HG03280 (cell line): ENCODE measurements around the gene RCBTB1.
"Not testable (repeated sequence)": the region's sequence is repeated elsewhere in the genome, so short reads cannot be mapped to it uniquely, and the experiment has no call there.

Experiments
- ATAC-seq: cut with Tn5 transposase; IDR thresholded peaks from one replicate; pipeline ENCODE4 v1.9.1; 2021; ENCODE audit warnings: mild to moderate bottlenecking, moderate library complexity; ENCODE audit not compliant: unreplicated experiment

The RCBTB1 gene

DNA sequence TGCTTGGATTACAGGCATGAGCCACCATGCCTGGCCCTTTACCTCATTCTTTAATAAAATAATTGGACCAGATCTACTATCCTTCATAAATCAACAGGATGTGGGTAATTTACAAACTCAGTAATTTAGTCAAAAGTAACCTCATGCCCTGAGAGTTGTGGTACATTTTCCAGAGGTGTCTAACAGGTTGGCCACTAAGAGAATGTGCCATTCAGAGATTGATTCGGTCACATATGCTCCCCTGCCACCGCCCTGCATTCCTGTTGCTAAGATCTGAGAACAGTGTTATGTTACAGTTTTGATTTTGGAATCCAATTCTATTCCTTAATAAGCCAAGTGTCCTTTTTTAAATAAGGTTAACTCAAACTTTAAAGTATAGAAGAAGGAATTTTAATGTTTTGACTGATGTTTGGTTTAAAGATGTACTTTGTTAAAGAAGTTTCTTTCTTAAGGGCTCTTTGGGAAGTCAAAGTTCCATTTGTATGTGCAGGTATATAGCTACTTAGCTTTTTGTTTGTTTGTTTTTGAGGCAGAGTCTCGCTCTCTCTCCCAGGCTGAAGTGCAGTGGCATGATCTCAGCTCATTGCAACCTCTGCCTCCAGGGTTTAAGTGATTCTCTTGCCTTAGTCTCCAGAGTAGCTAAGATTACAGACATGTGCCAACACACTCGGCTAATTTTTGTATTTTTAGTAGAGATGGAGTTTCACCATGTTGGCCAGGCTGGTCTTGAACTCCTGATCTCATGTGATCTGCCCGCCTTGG is 60.4 kb downstream of the RCBTB1 start:
- ATAC-seq: no peak

DNA sequence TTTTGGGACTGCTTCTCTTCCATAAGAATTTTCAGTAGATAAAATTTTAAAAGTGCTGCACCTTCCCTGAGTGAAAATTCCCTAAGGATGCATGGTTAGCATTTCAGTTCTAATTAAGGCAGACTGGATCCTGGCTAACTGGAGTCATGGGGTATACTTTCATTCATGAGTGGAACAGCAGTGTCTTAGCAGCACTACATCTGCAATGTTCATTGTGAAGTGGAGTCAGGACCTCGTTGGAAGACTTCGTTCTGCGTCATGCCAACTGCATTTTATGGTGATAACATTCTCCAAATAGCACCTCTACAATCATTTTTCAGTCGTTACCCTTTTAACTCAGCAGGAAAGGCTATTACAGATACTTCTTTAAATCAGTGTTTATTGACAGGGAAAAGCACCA is 64.1 kb downstream of the RCBTB1 start:
- no peak for ATAC-seq

DNA sequence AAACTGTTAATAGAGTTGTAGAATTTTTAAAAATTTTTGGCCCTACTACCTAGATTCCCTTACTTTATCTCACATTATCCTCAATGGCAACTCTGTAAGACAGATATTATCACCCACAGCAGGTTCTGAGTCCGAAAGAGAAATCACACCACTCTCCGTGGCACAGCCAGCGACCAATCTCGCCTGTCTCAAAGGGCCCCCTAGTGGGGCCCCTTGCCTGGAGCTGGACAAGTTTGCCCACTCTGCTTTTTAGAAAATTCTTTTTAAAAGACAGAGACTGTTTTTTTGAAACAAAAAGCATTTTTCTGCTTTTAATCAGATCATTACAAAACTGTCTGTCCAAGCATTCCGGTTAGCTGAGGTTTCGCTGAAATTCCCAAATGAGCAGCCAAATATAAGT is 67.9 kb downstream of the RCBTB1 start:
- no peak for ATAC-seq

DNA sequence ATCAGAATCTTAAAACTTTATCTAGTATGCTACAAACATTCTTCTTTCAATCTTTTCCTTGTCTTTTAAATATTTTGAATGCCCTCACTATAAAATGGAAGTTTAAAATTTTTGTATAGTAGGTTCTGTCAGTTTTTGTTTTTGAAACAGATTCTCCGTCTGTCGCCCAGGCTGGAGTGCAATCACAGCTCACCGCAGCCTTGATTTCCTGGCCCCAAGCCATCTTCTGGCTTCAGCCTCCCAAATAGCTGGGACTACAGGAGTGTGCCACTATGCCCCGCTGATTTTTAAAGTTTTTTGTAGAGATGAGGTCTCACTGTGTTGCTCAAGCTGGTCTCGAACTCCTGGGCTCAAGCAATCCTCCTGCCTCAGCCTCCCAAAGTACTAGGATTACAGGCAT is 68.9 kb downstream of the RCBTB1 start:
- ATAC-seq: no peak

DNA sequence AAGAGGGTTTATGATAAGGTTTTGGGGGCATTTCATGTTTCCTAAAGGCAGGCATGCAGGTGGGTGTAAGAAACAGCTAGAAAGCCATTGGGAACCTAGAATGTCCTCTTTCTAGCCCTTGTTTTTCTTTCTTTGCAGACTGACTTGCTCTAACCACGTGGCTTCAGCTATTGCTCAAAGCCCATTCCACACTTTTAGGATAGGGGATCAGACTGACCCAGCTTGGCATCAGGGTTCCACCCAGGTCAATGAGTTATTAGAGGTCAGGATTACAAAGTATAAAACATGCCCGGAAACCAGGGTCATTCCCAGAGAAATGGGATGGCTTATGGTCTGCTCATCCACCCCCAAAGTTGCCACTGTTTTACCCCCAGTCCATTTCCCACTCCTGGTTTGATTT is 72.8 kb downstream of the RCBTB1 start:
- ATAC-seq: no peak

DNA sequence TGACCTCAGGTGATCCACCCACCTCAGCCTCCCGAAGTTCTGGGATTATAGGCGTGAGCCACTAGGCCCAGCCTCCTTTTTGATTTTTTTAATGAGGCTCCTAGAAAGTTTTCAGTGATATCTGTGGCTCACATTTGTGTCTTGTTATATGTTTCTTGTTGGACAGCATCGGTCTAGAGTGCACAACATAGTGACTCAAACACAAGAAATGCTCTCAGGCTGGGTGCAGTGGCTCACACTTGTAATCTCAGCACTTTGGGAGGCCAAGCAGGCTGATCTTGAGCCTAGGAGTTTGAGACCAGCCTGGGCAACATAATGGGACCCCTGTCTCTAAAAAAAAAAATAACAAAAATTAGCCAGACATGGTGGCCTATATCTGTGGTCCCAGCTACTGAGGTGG is 81.4 kb downstream of the RCBTB1 start:
- no peak for ATAC-seq

DNA sequence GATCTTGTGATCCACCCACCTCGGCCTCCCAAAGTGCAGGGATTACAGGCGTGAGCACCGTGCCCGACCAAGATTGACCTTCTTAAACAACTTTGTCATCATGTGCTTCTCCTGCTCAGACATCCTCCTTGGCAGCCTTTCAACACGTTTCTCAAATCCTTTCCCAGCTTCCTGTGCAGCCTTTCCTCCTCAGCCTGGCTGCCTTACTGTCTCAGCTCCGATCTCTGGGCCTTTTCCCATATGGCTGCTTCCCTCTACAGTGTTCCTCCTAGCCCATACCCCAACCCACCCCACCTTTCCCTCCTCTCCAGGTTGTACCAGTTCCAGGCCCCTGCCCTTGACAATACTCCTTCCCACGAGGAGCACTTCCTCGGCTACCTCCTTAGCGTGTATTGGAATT is 82.4 kb downstream of the RCBTB1 start:
- ATAC-seq: no peak

DNA sequence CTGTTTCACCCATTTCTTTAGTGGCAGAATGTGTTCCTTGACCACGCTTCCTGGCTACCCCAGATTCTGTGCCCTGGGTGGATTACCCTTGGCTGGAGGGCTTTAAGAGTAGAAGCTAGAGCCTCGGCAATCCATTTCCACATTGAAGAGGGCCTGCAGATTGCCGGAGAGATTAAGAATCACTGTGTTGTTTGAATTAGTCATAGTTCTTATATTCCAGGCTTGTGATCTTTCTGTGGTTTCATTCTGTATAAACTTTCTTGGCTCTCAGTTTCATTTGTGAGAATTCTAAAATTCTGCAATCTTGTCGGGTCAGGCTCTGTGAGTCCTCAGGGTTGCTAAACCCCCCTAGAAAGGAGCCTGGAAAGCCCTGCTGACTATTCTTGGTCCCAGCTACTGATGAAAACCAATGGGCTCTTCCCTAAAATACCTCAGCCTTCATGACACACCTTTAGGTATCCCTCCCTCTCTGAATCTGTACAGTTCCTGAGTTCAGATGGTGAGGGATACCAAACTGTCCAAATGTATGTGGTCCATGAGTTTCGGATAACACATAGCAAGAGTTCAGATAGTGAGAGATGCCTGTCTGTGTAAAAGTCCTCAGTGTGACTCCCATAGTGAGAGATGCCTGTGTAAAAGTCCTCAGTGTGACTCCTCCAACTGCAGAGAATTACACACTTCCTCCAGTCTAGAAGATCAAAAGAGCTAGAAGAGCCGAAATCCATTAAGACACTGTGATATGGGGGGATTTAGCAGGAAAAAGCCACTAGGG is 85.3 kb downstream of the RCBTB1 start:
- no peak for ATAC-seq

DNA sequence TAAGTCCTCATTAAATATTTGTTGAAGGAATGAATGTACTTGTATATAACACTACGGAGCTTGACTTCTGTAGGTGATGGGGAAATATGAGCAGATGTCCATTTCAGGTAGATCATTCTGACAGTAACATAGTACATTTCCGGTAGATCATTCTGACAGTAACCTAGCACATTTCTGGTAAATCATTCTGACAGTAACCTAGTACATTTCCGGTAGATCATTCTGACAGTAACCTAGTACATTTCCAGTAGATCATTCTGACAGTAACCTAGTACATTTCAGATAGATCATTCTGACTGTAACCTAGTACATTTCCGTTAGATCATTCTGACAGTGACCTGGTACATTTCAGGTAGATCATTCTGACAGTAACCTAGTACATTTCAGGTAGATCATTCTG is 87.2 kb downstream of the RCBTB1 start:
- no peak for ATAC-seq

DNA sequence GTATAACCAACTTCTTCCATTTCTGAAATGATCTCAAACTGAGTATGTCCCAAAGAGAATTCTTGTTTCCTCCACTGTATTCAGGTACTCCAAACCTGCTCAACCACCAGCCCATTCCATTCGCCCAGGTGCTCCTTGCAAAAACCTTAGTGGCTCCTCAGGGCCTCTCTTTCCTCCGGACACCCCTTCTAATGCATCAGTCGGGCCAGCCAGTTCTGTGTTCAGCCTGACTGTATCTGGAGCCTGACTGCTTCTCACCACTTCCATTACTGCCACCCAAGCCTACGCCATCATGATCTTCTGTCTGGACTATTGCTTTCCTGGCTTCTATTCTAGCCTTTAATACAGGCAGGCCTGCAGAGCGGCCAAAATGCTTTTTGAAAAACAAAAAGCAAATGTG is 88.1 kb downstream of the RCBTB1 start:
- ATAC-seq: no peak

DNA sequence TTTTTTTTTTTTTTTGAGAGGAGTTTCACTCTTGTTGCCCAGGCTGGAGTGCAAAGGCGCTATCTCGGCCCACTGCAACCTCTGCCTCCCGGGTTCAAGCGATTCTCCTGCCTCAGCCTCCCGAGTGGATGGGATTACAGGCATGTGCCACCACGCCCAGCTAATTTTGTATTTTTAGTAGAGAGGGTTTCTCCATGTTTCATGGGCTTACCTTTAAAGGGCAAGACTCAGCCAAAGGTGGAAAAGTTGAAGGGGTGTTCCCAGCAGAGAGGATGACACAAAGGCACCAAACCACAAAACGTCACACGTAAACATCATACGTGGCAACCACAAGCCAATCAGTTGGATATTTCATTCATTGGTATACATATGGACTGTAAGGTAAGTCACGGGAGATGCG is 88.5 kb downstream of the RCBTB1 start:
- not testable (repeated sequence) for ATAC-seq

DNA sequence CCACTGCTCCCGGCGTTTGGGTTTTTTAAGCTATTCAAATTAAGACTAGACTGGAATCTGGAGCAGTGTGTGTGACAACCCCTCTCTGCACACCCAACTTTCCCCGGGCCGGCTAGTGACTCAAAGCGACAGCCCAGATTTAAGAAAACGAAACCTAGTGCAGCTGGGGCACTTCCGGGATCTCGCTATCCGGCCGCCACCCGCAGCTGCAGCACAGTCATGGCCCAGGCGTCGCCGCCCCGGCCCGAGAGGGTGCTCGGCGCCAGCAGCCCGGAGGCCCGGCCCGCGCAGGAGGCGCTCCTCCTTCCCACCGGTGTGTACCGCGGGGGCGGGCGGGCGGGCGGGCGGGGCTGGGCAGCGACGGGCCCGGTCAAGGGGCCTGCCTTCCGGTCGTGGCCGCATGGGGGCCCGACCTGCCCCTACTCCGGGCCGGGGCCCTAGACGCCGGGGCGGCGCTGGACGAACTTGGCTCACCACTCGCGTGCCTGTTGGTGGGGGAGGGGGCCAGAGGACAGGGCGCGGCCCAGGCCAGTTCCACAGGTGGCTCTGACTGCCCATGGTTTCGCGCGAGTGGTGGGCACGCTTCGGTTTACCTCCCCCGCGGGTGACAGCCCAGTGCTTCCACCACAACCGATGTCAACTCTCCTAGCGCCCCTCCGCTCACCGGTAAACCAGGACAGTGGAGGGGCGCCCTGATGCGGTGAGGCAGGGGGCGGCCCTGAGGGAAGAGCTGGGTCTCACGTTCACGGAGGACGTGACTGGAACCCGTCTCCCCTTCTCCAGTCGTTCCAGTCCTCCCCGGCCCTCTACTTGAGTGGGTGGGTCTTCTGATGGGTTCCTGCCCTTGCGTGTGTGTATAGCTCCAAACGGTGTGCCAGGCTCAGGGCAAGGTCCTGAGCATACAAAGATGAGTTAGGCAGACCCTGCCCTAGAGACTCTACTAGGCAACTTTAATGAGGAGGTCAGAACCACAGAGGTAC is 89.3 kb downstream of the RCBTB1 start, which contains the start of gene PHF11:
Gene PHF11, plus strand, starts transcription at position 171 of the 980 bp plus-strand sequence. Its CDS starts 49 bp downstream, at position 220.
- peak; percentile 86 for ATAC-seq

DNA sequence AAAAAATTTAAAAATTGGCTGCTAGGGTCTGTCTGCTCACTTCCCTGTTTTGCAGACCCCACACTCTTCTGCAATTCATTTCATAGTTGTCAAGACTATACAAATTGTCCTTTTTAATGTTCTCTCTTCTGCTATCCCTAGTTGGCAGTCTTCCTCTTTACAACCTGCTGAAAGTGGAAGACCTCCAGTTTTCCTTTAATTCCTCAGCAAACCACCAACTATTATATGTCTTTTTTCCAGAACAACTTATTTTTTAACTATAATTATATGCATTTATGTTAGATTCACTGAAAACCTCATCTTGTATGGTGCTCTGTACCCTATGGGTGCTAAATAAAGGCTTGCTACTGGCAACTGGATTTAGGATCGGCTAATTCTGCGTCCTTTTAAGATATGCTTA is 90.7 kb downstream of the RCBTB1 start:
- ATAC-seq: no peak

DNA sequence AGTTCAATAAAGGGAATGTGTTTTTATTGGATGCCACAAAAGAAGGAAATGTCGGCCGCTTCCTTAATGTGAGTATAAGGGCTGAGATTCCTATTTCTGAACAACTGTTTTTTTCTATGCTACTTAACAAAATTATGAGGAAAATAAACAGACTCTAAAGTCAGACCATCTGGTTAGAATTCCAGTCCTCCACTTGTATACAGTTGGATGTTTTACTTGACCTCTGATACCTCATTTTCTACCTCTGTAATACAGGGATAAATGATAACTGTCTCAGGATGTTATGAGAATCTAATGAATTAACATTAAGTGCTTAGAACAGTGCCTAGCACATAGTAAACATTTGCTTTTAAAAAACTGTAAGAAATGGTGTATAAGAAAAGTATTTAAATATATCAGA is 96.8 kb downstream of the RCBTB1 start:
- ATAC-seq: no peak
